GM12891 (cell line): Measurements from ENCODE around the gene ARRDC5.

ENCODE experiments used
- PAX5 ChIP-seq: IDR thresholded peaks from 2 replicates; pipeline ENCODE4 v1.6.1; 2011; ENCODE audit warnings: low read length, moderate library complexity, mild to moderate bottlenecking; ENCODE audit not compliant: insufficient read depth, severe bottlenecking
- POLR2A ChIP-seq: IDR thresholded peaks from 2 replicates; pipeline ENCODE4 v1.6.1; 2011; ENCODE audit warnings: low read depth, low read length, control low read depth
- POLR2AphosphoS5 ChIP-seq: IDR thresholded peaks from 2 replicates; pipeline ENCODE4 v1.6.1; 2011; ENCODE audit warnings: low read depth, low read length, control low read depth
- POU2F2 ChIP-seq: IDR thresholded peaks from 2 replicates; pipeline ENCODE4 v1.6.1; 2011; ENCODE audit warnings: low read depth, mild to moderate bottlenecking, control low read depth, low read length, moderate library complexity
- TAF1 ChIP-seq: IDR thresholded peaks from 2 replicates; pipeline ENCODE4 v1.6.1; 2011; ENCODE audit warnings: low read depth, low read length, control low read depth

GRCh38 chr19:4939466-4939865, 36.8 kb upstream of the ARRDC5 start:
- TF ChIP-seq POLR2A (no peak), POLR2AphosphoS5 (no peak), POU2F2 (no peak), TAF1 (no peak), PAX5 (no peak)
